Ascending aorta (tissue), 2 donors: Measurements from ENCODE around the gene USP2. TPM values are rescaled to one million over a fixed set of nuclear protein-coding genes. Genes with fewer than 3 reads are reported as not detected.
A peak's percentile ranks its signal among the peaks of the same experiment; 100 is the strongest.

ENCODE experiments used
- DNase-seq, 2 donors: peaks; one replicate each; pipeline ENCODE4 v3.0.0-alpha.2; 2019; ENCODE audit warnings: low spot score in 2 of 2
- H3K27ac ChIP-seq, 2 donors: fragments of 200-600 bp; sonication (generic); one replicate each; pipeline ENCODE4 v1.5.1; 2016 to 2017; ENCODE audit warnings: mild to moderate bottlenecking in 1 of 2
- H3K27me3 ChIP-seq: fragments of 200-600 bp; sonication (generic); one replicate; pipeline ENCODE4 v1.5.1; 2017
- H3K36me3 ChIP-seq, 2 donors: fragments of 200-600 bp; sonication (generic); one replicate each; pipeline ENCODE4 v1.5.1; 2016
- H3K4me1 ChIP-seq, 2 donors: fragments of 200-600 bp; sonication (generic); one replicate each; pipeline ENCODE4 v1.5.1; 2016 to 2017; ENCODE audit warnings: mild to moderate bottlenecking in 1 of 2
- H3K4me3 ChIP-seq, 2 donors: fragments of 200-600 bp; sonication (generic); one replicate each; pipeline ENCODE4 v1.5.1; 2016 to 2017; ENCODE audit warnings: mild to moderate bottlenecking in 1 of 2
- H3K9me3 ChIP-seq, 2 donors: fragments of 200-600 bp; sonication (generic); one replicate each; pipeline ENCODE4 v1.5.1; 2016
- CTCF ChIP-seq, 3 experiments: fragments of 200-600 bp in 2 of 3; fragments of 450-650 bp in 1 of 3; sonication (generic) in 2 of 3; IDR thresholded peaks; one replicate each; pipeline ENCODE4 v1.5.1; 2016 to 2019; ENCODE audit warnings: antibody characterized with exemption in 3 of 3, mild to moderate bottlenecking in 1 of 3, moderate library complexity in 1 of 3
- intact Hi-C: fragments of 100-400 bp; cut with DNase I; formaldehyde crosslinking; loops from one replicate; pipeline ENCODE4 v1.15.1; 2023
- total RNA-seq: library from RNA; depleted of rRNA; stranded (reverse); fragments of >200 nt; gene quantifications from one replicate; pipeline ENCODE4 v1.1.0, GENCODE V29; 2016

USP2 gene
- total RNA-seq, 1 donor from 2014 or later: not detected

GRCh38 chr11:119372260-119373058, 9.0 kb downstream of the USP2 start:
- Histone ChIP-seq H3K27ac (no peak overlapping the region), H3K4me1 (peaks cover 5 to 15% of the 10 kb centered on the region in 2 donors)
- peak in 1 of 2 donors; percentile 61 for DNase-seq

GRCh38 chr11:119371778-119372182, 9.7 kb downstream of the USP2 start:
- Histone ChIP-seq H3K9me3 (no peaks in the 10 kb centered on the region), H3K4me3 (no peak overlapping the region), H3K4me1 (peaks cover 5 to 15% of the 10 kb centered on the region in 2 donors), H3K36me3 (no peaks in the 10 kb centered on the region), H3K27me3 (no peaks in the 10 kb centered on the region), H3K27ac (no peak overlapping the region)
- intact Hi-C loops: no loop called here
- TF ChIP-seq CTCF (IDR thresholded peaks at IDR 0.05): no peak
- peak in 1 of 2 donors; percentile 58 for DNase-seq

More at GRCh38 chr11:119372260-119373058, 9.0 kb downstream of the USP2 start:
- Histone ChIP-seq H3K4me3 (no peak overlapping the region), H3K9me3 (no peaks in the 10 kb centered on the region), H3K36me3 (no peaks in the 10 kb centered on the region), H3K27me3 (no peaks in the 10 kb centered on the region)
- no peak for TF ChIP-seq CTCF (IDR thresholded peaks at IDR 0.05)
- intact Hi-C loops: no loop called here

- Histone ChIP-seq H3K9me3 (no peaks in the 10 kb centered on the region), H3K27ac (no peak overlapping the region), H3K36me3 (no peaks in the 10 kb centered on the region), H3K4me3 (no peak overlapping the region), H3K27me3 (no peaks in the 10 kb centered on the region), H3K4me1 (peaks cover 5 to 10% of the 10 kb centered on the region in 2 donors)
- no peak for TF ChIP-seq CTCF (IDR thresholded peaks at IDR 0.05)
- peak in 1 of 2 donors; percentile 56 for DNase-seq
- intact Hi-C loops: no loop called here
Measured at GRCh38 chr11:119371067-119371601, 10.4 kb downstream of the USP2 start.

GRCh38 chr11:119370486-119371046, 10.9 kb downstream of the USP2 start:
- DNase-seq: peak in 1 of 2 donors; percentile 62
- Histone ChIP-seq H3K4me1 (peaks cover 5% of the 10 kb centered on the region in 2 donors), H3K27me3 (no peaks in the 10 kb centered on the region), H3K27ac (peak overlapping the region in 1 of 2 donors; percentile 19), H3K4me3 (no peak overlapping the region), H3K9me3 (no peaks in the 10 kb centered on the region), H3K36me3 (no peaks in the 10 kb centered on the region)
- intact Hi-C loops: no loop called here
- no peak for TF ChIP-seq CTCF (IDR thresholded peaks at IDR 0.05)

GRCh38 chr11:119369132-119369925, 12.2 kb downstream of the USP2 start:
- intact Hi-C loops: no loop called here
- H3K36me3 ChIP-seq: no peaks in the 10 kb centered on the region
- H3K4me1 ChIP-seq: peaks cover 10 to 13% of the 10 kb centered on the region in 2 donors
- no peak for DNase-seq
- no peaks in the 10 kb centered on the region for H3K9me3 ChIP-seq
- no peaks in the 10 kb centered on the region for H3K27me3 ChIP-seq
- no peak overlapping the region for H3K4me3 ChIP-seq
- no peak overlapping the region for H3K27ac ChIP-seq
- TF ChIP-seq CTCF (IDR thresholded peaks at IDR 0.05): no peak
